HepG2 (cell line): ENCODE measurements around the gene TPD52L2. TPM values are rescaled to one million over a fixed set of nuclear protein-coding genes. Genes with fewer than 3 reads are reported as not detected.

ENCODE experiments used
- ATAC-seq: fragments of 200-7000 bp; cut with Tn5 transposase; 3 replicates; pipeline ENCODE4 v1.9.1; 2020; ENCODE audit warnings: mild to moderate bottlenecking, moderate library complexity
- BruUV-seq: library from RNA; stranded (reverse); fragments of 400-500 nt; replicated peaks from 2 replicates; lab custom pipeline; 2021; lab: Mats Ljungman, UMichigan
- CTCF ChIA-PET: fragments of 300-600 bp; formaldehyde crosslinking; extraction: SDS; loops from one replicate; lab custom pipeline; 2021; ENCODE audit warnings: low total read pairs, inconsistent platforms, low intra/inter-chr PET ratio; lab: Yijun Ruan, JAX
- POLR2A ChIA-PET: fragments of 350-600 bp; sonication (Branson Sonifier 250); formaldehyde crosslinking; loops from one replicate; lab custom pipeline; 2020; ENCODE audit warnings: antibody characterized with exemption, inconsistent platforms; lab: Yijun Ruan, JAX
- DNase-seq: peaks from one replicate; pipeline ENCODE4 v3.0.0-alpha.2; 2015; ENCODE audit warnings: low spot score
- FAIRE-seq: peaks from 3 replicates; lab custom pipeline; 2011; peaks lifted over from hg19 to GRCh38; lab: Jason Lieb, UNC
- H2AFZ ChIP-seq: one replicate; pipeline ENCODE4 v1.6.1; 2011; ENCODE audit warnings: low read length, inconsistent platforms
- H3K27ac ChIP-seq: fragments of 300-600 bp; 3 replicates; pipeline ENCODE4 v1.8.0; 2011; ENCODE audit warnings: mixed run types, mild to moderate bottlenecking, mixed read lengths, low read length, inconsistent platforms; ENCODE audit not compliant: insufficient read depth; ENCODE audit errors: extremely low read length
- H3K27me3 ChIP-seq, 2 experiments: fragments of 200-600 bp in 1 of 2; 2 replicates in 1 of 2; 3 replicates in 1 of 2; pipeline versions ENCODE4 v1.6.0 to v1.8.0; 2011; ENCODE audit warnings: low read length in 2 of 2, mild to moderate bottlenecking in 2 of 2, moderate library complexity in 2 of 2, inconsistent platforms in 1 of 2; ENCODE audit not compliant: insufficient read depth in 2 of 2, control insufficient read depth in 1 of 2
- H3K36me3 ChIP-seq, 2 experiments: fragments of 200-600 bp in 1 of 2; replicated peaks in 1 of 2; 2 replicates in 1 of 2; 3 replicates in 1 of 2; pipeline versions ENCODE4 v1.5.1 to v1.8.0; 2011; ENCODE audit warnings: low read length in 2 of 2, inconsistent platforms in 1 of 2; ENCODE audit not compliant: insufficient read depth in 2 of 2, control insufficient read depth in 1 of 2
- H3K4me1 ChIP-seq: 2 replicates; pipeline ENCODE4 v1.5.1; 2012; ENCODE audit warnings: low read length, inconsistent platforms; ENCODE audit not compliant: insufficient read depth
- H3K4me2 ChIP-seq: 2 replicates; pipeline ENCODE4 v1.6.0; 2011; ENCODE audit warnings: low read depth, low read length, inconsistent platforms
- H3K4me3 ChIP-seq, 3 experiments: fragments of 200-600 bp in 1 of 3; sonication (generic), shearing (Covaris generic) in 1 of 3; replicated peaks in 1 of 3; 2 replicates each; pipeline ENCODE4 v1.5.1; 2011 to 2016; ENCODE audit warnings: low read length in 3 of 3, inconsistent platforms in 2 of 3, low read depth in 2 of 3, mild to moderate bottlenecking in 2 of 3, control low read depth in 1 of 3, mixed read lengths in 1 of 3; ENCODE audit not compliant: insufficient read depth in 1 of 3
- H3K79me2 ChIP-seq: one replicate; pipeline ENCODE4 v1.6.1; 2011; ENCODE audit warnings: low read length, inconsistent platforms; ENCODE audit not compliant: insufficient read depth
- H3K9ac ChIP-seq: 2 replicates; pipeline ENCODE4 v1.6.0; 2011; ENCODE audit warnings: mild to moderate bottlenecking, low read depth, low read length, inconsistent platforms; ENCODE audit not compliant: insufficient read depth
- H3K9me3 ChIP-seq: 2 replicates; pipeline ENCODE4 v1.5.1; 2012; ENCODE audit warnings: mild to moderate bottlenecking, low read length
- H4K20me1 ChIP-seq: 2 replicates; pipeline ENCODE4 v1.6.0; 2011; ENCODE audit warnings: inconsistent platforms, mild to moderate bottlenecking, low read length, moderate library complexity; ENCODE audit not compliant: insufficient read depth
- EP300 ChIP-seq, 3 experiments: sonication (generic) in 1 of 3; formaldehyde crosslinking in 1 of 3; IDR thresholded peaks; 2 replicates each; pipeline versions ENCODE4 v1.5.1 to v1.6.1; 2011 to 2020; ENCODE audit warnings: low read depth in 2 of 3, low read length in 2 of 3, borderline replicate concordance in 1 of 3, improper control_type of control experiment in 1 of 3, mild to moderate bottlenecking in 1 of 3, missing genetic modification reagents in 1 of 3, moderate library complexity in 1 of 3
- MTA1 ChIP-seq: sonication (generic); formaldehyde crosslinking; IDR thresholded peaks from 2 replicates; pipeline ENCODE4 v1.4.0; 2020; ENCODE audit warnings: missing genetic modification reagents, mild to moderate bottlenecking, borderline replicate concordance
- RCOR2 ChIP-seq: IDR thresholded peaks from 2 replicates; pipeline ENCODE4 v1.6.1; 2016; ENCODE audit warnings: missing biosample characterization, missing genetic modification reagents
- SOX5 ChIP-seq: IDR thresholded peaks from 2 replicates; pipeline ENCODE4 v1.6.1; 2016; ENCODE audit warnings: borderline replicate concordance
- SP2 ChIP-seq: sonication (generic); formaldehyde crosslinking; IDR thresholded peaks from 2 replicates; pipeline ENCODE4 v1.5.1; 2020; ENCODE audit warnings: mild to moderate bottlenecking, missing genetic modification reagents
- WIZ ChIP-seq: sonication (generic); formaldehyde crosslinking; IDR thresholded peaks from 2 replicates; pipeline ENCODE4 v1.5.1; 2020; ENCODE audit warnings: mild to moderate bottlenecking, missing genetic modification reagents
- ZBTB38 ChIP-seq: sonication (generic); formaldehyde crosslinking; IDR thresholded peaks from 2 replicates; pipeline ENCODE4 v1.5.1; 2020; ENCODE audit warnings: mild to moderate bottlenecking, missing genetic modification reagents
- WGBS: methylation state at CpG from one replicate; pipeline ENCODE4 v1.1.6; 2017; ENCODE audit warnings: low lambda C conversion rate; 5-methylcytosine and 5-hydroxymethylcytosine counted together
- in situ Hi-C: cut with HindIII; loops from 2 replicates; pipeline ENCODE4 v1.10.0; 2017; ENCODE audit warnings: low pct_unique_long_range_greater_than_20kb; ENCODE audit not compliant: extremely low pct_ligation_motif_present
- intact Hi-C: fragments of 100-400 bp; cut with micrococcal nuclease; formaldehyde crosslinking; loops from one replicate; pipeline ENCODE4 v1.10.0; 2022; ENCODE audit not compliant: unreplicated experiment
- polyA plus RNA-seq, 8 experiments: library from polyadenylated mRNA; depleted of rRNA in 3 of 8; stranded (reverse) in 7 of 8; unstranded in 1 of 8; fragments of >200 nt; fragmentation: Illumina TruSeq in 4 of 8; extraction: Trizol in 4 of 8; gene quantifications; 2 replicates each; pipeline versions ENCODE4 v1.2.1 to v1.2.3, GENCODE V29; 2011 to 2016; ENCODE audit warnings: low read depth in 4 of 8, missing spikeins in 1 of 8, mixed read lengths in 1 of 8; ENCODE audit not compliant: insufficient read depth in 1 of 8
- total RNA-seq, 5 experiments: library from RNA; depleted of rRNA; stranded (reverse); fragments of >200 nt; fragmentation: Illumina TruSeq; extraction: Trizol; gene quantifications; 2 replicates each; pipeline ENCODE4 v1.2.3, GENCODE V29; 2016; ENCODE audit warnings: low read depth in 1 of 5
- TF ChIP-seq, protein P1 (sequence below): IDR thresholded peaks from 2 replicates; pipeline ENCODE4 v1.6.1; 2016
- TF ChIP-seq, protein P2 (sequence below): sonication (generic); formaldehyde crosslinking; IDR thresholded peaks from 2 replicates; pipeline ENCODE4 v1.4.0; 2020; ENCODE audit warnings: mild to moderate bottlenecking, missing genetic modification reagents
- TF ChIP-seq, protein P3 (sequence below), 2 experiments: IDR thresholded peaks; 2 replicates each; pipeline ENCODE4 v1.6.1; 2011 to 2012; ENCODE audit warnings: low read length in 2 of 2, borderline replicate concordance in 1 of 2, low read depth in 1 of 2, mild to moderate bottlenecking in 1 of 2, moderate library complexity in 1 of 2

TPD52L2 gene
- total and polyA plus RNA-seq, 2 of the 13 experiments (the other 11 are each of a cell fraction or from before 2014, with no cell fraction given) = 156 to 184 TPM

GRCh38 chr20:63823691-63824311 is 41.3 kb upstream of the TPD52L2 start (continued):
- TF ChIP-seq, protein P1, sequence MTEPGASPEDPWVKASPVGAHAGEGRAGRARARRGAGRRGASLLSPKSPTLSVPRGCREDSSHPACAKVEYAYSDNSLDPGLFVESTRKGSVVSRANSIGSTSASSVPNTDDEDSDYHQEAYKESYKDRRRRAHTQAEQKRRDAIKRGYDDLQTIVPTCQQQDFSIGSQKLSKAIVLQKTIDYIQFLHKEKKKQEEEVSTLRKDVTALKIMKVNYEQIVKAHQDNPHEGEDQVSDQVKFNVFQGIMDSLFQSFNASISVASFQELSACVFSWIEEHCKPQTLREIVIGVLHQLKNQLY (CRISPR knock-in tag) = no peak
- TF ChIP-seq, protein P2, sequence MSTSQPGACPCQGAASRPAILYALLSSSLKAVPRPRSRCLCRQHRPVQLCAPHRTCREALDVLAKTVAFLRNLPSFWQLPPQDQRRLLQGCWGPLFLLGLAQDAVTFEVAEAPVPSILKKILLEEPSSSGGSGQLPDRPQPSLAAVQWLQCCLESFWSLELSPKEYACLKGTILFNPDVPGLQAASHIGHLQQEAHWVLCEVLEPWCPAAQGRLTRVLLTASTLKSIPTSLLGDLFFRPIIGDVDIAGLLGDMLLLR = no peak
- no peak for TF ChIP-seq RCOR2 (CRISPR knock-in tag)
- no peak for TF ChIP-seq SOX5
- peak in 1 of 2 experiments; percentile 47; a peak in 1 of 4 replicates for TF ChIP-seq EP300 (IDR thresholded peaks at IDR 0.05; ENCODE audit: low read depth in 2 of 2, low read length in 2 of 2)
- peak; percentile 25; the same call in 1 of the 2 replicates for TF ChIP-seq EP300 (CRISPR knock-in tag; IDR thresholded peaks at IDR 0.05; ENCODE audit: borderline replicate concordance)
- no peak for TF ChIP-seq WIZ
- TF ChIP-seq MTA1 (CRISPR knock-in tag) = 0 out of 2 replicates have a peak, but pooled peaks have one; percentile 11
- no peak for TF ChIP-seq SP2 (CRISPR knock-in tag)
- TF ChIP-seq, all 625 proteins: peak for 47

DNA sequence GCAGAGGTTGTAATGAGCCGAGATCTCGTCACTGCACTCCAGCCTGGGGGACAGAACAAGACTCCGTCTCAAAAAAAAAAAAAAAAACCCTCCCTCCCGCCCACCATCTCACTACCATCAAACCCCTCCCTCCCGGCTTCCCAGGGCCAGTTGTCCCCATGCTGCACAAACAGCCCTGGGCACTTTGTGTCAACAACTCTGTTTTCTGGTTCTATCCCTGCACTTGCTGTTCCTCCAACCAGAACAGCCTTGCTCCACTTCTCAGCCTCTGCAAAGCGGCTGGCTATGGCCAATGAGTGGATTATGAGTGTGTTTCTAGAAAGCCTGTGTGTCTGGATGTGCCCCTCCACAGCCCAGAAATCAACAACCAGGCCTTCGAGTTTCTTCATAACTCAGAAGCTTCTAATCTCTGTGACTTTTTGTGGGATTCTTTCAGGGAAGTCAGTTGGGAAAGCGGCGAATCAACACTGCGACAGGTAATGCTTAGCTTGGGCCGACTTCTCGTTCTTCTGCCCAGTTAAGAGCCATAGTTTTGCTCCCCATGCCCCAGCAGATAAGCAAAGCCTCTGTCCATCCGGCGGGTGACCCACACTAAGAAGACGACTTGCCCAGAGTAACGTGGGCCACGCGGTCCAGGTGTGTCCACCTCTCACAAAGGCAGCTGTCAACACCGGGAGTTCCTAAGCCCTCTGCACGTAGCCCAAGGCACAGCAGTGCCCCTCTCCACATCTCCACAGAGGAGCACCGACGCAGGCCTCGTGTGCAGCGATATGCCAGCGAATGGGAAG is 39.5 kb upstream of the TPD52L2 start:
- TF ChIP-seq, protein P3, sequence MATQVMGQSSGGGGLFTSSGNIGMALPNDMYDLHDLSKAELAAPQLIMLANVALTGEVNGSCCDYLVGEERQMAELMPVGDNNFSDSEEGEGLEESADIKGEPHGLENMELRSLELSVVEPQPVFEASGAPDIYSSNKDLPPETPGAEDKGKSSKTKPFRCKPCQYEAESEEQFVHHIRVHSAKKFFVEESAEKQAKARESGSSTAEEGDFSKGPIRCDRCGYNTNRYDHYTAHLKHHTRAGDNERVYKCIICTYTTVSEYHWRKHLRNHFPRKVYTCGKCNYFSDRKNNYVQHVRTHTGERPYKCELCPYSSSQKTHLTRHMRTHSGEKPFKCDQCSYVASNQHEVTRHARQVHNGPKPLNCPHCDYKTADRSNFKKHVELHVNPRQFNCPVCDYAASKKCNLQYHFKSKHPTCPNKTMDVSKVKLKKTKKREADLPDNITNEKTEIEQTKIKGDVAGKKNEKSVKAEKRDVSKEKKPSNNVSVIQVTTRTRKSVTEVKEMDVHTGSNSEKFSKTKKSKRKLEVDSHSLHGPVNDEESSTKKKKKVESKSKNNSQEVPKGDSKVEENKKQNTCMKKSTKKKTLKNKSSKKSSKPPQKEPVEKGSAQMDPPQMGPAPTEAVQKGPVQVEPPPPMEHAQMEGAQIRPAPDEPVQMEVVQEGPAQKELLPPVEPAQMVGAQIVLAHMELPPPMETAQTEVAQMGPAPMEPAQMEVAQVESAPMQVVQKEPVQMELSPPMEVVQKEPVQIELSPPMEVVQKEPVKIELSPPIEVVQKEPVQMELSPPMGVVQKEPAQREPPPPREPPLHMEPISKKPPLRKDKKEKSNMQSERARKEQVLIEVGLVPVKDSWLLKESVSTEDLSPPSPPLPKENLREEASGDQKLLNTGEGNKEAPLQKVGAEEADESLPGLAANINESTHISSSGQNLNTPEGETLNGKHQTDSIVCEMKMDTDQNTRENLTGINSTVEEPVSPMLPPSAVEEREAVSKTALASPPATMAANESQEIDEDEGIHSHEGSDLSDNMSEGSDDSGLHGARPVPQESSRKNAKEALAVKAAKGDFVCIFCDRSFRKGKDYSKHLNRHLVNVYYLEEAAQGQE (IDR thresholded peaks at IDR 0.05; ENCODE audit: borderline replicate concordance in 1 of 2, low read depth in 1 of 2, low read length in 2 of 2) = no peak
- 0 out of 2 replicates have a peak, but pooled peaks have one; percentile 21 for TF ChIP-seq ZBTB38
- TF ChIP-seq, all 625 proteins: peak for 1
- no peak overlapping the region for H3K4me2 ChIP-seq
- no TSS peak for BruUV-seq
- H3K79me2 ChIP-seq = no peaks in the 10 kb centered on the region
- ATAC-seq (no peak), DNase-seq (no peak), FAIRE-seq (no peak)
- H3K9ac ChIP-seq = no peak overlapping the region
- peaks cover 2 to 18% of the 10 kb centered on the region in 2 experiments; a peak in 3 of 5 replicates for H3K27me3 ChIP-seq
- intact Hi-C loops (no loop called here), in situ Hi-C loops (no loop called here)
- peaks cover 42% of the 10 kb centered on the region for H3K4me1 ChIP-seq
- peaks cover 7% of the 10 kb centered on the region; the same call in 1 of the 2 replicates for H4K20me1 ChIP-seq
- WGBS = 82% methylated on average over 25 of the region's 25 CpGs
- no peak overlapping the region for H3K27ac ChIP-seq
- H3K9me3 ChIP-seq = no peaks in the 10 kb centered on the region
- no peak overlapping the region for H2AFZ ChIP-seq
- H3K4me3 ChIP-seq = no peak overlapping the region
- no peaks in the 10 kb centered on the region for H3K36me3 ChIP-seq
- CTCF ChIA-PET = no interaction called here
- POLR2A ChIA-PET = no interaction called here
